Activated gamma-delta T cell treated with Interleukin-2 at 50 U/mL for 16 hours (primary cell): ENCODE measurements around the gene DLEC1.

Experiments
- DNase-seq: peaks from one replicate; pipeline ENCODE4 v3.0.0-alpha.2; 2020

The DLEC1 gene

GRCh38 chr3:38114052-38114874, 75.3 kb downstream of the DLEC1 start:
- DNase-seq, result no peak

GRCh38 chr3:38114875-38115644, 76.1 kb downstream of the DLEC1 start:
- no peak for DNase-seq

- DNase-seq, result no peak
These were observed 76.8 kb downstream of the DLEC1 start for GRCh38 chr3:38115645-38116427.

GRCh38 chr3:38116471-38117162, 77.6 kb downstream of the DLEC1 start:
- DNase-seq, result no peak

GRCh38 chr3:38117163-38117716, 78.2 kb downstream of the DLEC1 start:
- DNase-seq, result no peak

GRCh38 chr3:38117748-38118420, 78.9 kb downstream of the DLEC1 start:
- DNase-seq, result peak; percentile 62

- DNase-seq, result no peak
These were observed 79.6 kb downstream of the DLEC1 start for GRCh38 chr3:38118421-38119247.

- DNase-seq, result no peak
These were observed 80.2 kb downstream of the DLEC1 start for GRCh38 chr3:38119248-38119544.

GRCh38 chr3:38119821-38120692, 81.0 kb downstream of the DLEC1 start:
- DNase-seq, result no peak

GRCh38 chr3:38120693-38121450, 81.9 kb downstream of the DLEC1 start:
- no peak for DNase-seq

GRCh38 chr3:38121451-38121831, 82.4 kb downstream of the DLEC1 start:
- no peak for DNase-seq

- DNase-seq, result no peak
These were observed 82.9 kb downstream of the DLEC1 start for GRCh38 chr3:38121832-38122461.

GRCh38 chr3:38122712-38123290, 83.8 kb downstream of the DLEC1 start:
- DNase-seq, result no peak

GRCh38 chr3:38124324-38125122, 85.5 kb downstream of the DLEC1 start:
- DNase-seq, result no peak

- no peak for DNase-seq
These were observed 86.5 kb downstream of the DLEC1 start for GRCh38 chr3:38125305-38126120.

GRCh38 chr3:38126121-38126892, 87.3 kb downstream of the DLEC1 start:
- DNase-seq, result no peak
